K562 (cell line): ENCODE results near the gene PDE6C. TPM values are rescaled to one million over a fixed set of nuclear protein-coding genes. Genes with fewer than 3 reads are reported as not detected.

Experiments
- ATAC-seq: fragments of 200-7000 bp; cut with Tn5 transposase; 3 replicates; pipeline ENCODE4 v1.9.1; 2020; ENCODE audit warnings: moderate library complexity
- BruUV-seq: library from RNA; stranded (reverse); fragments of 400-500 nt; replicated peaks from 2 replicates; lab custom pipeline; 2021; lab: Mats Ljungman, UMichigan
- CTCF ChIA-PET: fragments of 300-600 bp; formaldehyde crosslinking; extraction: SDS; loops from one replicate; lab custom pipeline; 2021; ENCODE audit warnings: low intra/inter-chr PET ratio; lab: Yijun Ruan, JAX
- POLR2A ChIA-PET: fragments of 300-600, 350-650 bp; sonication (Branson Sonifier 250); formaldehyde crosslinking; extraction: SDS; loops from one replicate; lab custom pipeline; 2021; ENCODE audit warnings: antibody characterized with exemption, inconsistent platforms; lab: Yijun Ruan, JAX
- DNase-seq, 4 experiments: peaks; one replicate each; pipeline versions ENCODE4 v3.0.0 to v3.0.0-alpha.2; 2011 to 2018; ENCODE audit warnings: low spot score in 3 of 4, mixed read lengths in 3 of 4; ENCODE audit errors: extremely low read depth in 1 of 4
- FAIRE-seq: peaks from 2 replicates; lab custom pipeline; 2011; peaks lifted over from hg19 to GRCh38; lab: Jason Lieb, UNC
- H2AFZ ChIP-seq: 2 replicates; pipeline ENCODE4 v1.6.0; 2011; ENCODE audit warnings: low read depth, low read length, control low read depth, inconsistent platforms
- H3K27ac ChIP-seq: fragments of 200-600 bp; 3 replicates; pipeline ENCODE4 v1.8.0; 2011; ENCODE audit warnings: low read depth, mild to moderate bottlenecking, control low read depth, inconsistent platforms, low read length, moderate library complexity, mixed read lengths; ENCODE audit errors: extremely low read depth
- H3K27me3 ChIP-seq, 2 experiments: fragments of 300-600 bp in 1 of 2; 2 replicates in 1 of 2; 3 replicates in 1 of 2; pipeline versions ENCODE4 v1.6.0 to v1.8.0; 2011; ENCODE audit warnings: inconsistent platforms in 2 of 2, low read length in 2 of 2, mild to moderate bottlenecking in 1 of 2, mixed read lengths in 1 of 2, moderate library complexity in 1 of 2; ENCODE audit not compliant: control insufficient read depth in 2 of 2, insufficient read depth in 2 of 2
- H3K36me3 ChIP-seq: fragments of 300-600 bp; 3 replicates; pipeline ENCODE4 v1.8.0; 2011; ENCODE audit warnings: mild to moderate bottlenecking, low read length, inconsistent platforms; ENCODE audit not compliant: control insufficient read depth, insufficient read depth
- H3K4me1 ChIP-seq, 2 experiments: fragments of 200-600 bp in 1 of 2; replicated peaks in 1 of 2; 2 replicates in 1 of 2; 3 replicates in 1 of 2; pipeline versions ENCODE4 v1.5.1 to v1.8.0; 2011; ENCODE audit warnings: inconsistent platforms in 2 of 2, low read length in 2 of 2, mild to moderate bottlenecking in 1 of 2, mixed read lengths in 1 of 2, moderate library complexity in 1 of 2; ENCODE audit not compliant: control insufficient read depth in 2 of 2, insufficient read depth in 2 of 2
- H3K4me2 ChIP-seq: 2 replicates; pipeline ENCODE4 v1.6.1; 2011; ENCODE audit warnings: low read length, control low read depth, inconsistent platforms, mixed read lengths; ENCODE audit not compliant: insufficient read depth
- H3K4me3 ChIP-seq: fragments of 200-600 bp; sonication (generic), shearing (Covaris generic); 2 replicates; pipeline ENCODE4 v1.5.1; 2016; ENCODE audit warnings: control low read depth, inconsistent platforms
- H3K79me2 ChIP-seq: fragments of 200-600 bp; 3 replicates; pipeline ENCODE4 v1.8.0; 2011; ENCODE audit warnings: low read length, inconsistent platforms; ENCODE audit not compliant: control insufficient read depth, insufficient read depth
- H3K9ac ChIP-seq, 2 experiments: 2 replicates each; pipeline versions ENCODE4 v1.6.0 to v1.6.1; 2011; ENCODE audit warnings: low read depth in 2 of 2, low read length in 2 of 2, control low read depth in 1 of 2, inconsistent platforms in 1 of 2, mild to moderate bottlenecking in 1 of 2, mixed read lengths in 1 of 2; ENCODE audit not compliant: insufficient read depth in 1 of 2
- H3K9me1 ChIP-seq: one replicate; pipeline ENCODE4 v1.6.0; 2011; ENCODE audit warnings: inconsistent platforms, mild to moderate bottlenecking, low read length, moderate library complexity; ENCODE audit not compliant: control insufficient read depth, insufficient read depth
- H3K9me3 ChIP-seq: replicated peaks from 2 replicates; pipeline ENCODE4 v1.5.1; 2011; ENCODE audit warnings: low read depth, low read length, inconsistent platforms; ENCODE audit not compliant: control insufficient read depth, insufficient read depth
- H4K20me1 ChIP-seq: replicated peaks from 2 replicates; pipeline ENCODE4 v1.6.1; 2011; ENCODE audit warnings: low read length, inconsistent platforms, mixed read lengths; ENCODE audit not compliant: control insufficient read depth, insufficient read depth
- ATF2 ChIP-seq: sonication (generic); formaldehyde crosslinking; IDR thresholded peaks from 2 replicates; pipeline ENCODE4 v1.8.1; 2022; ENCODE audit warnings: missing genetic modification reagents
- CCNT2 ChIP-seq: IDR thresholded peaks from 2 replicates; pipeline ENCODE4 v1.6.1; 2011; ENCODE audit warnings: borderline replicate concordance, low read depth, mild to moderate bottlenecking, moderate library complexity, mixed read lengths, low read length; ENCODE audit not compliant: insufficient read length; ENCODE audit errors: extremely low read depth
- HDGF ChIP-seq: fragments of 450-650 bp; IDR thresholded peaks from 2 replicates; pipeline ENCODE4 v1.6.1; 2016
- HMG20A ChIP-seq: fragments of 450-650 bp; formaldehyde crosslinking; conservative IDR thresholded peaks from 2 replicates; pipeline ENCODE4 v1.4.0; 2020; ENCODE audit warnings: mild to moderate bottlenecking, mixed read lengths
- MLLT1 ChIP-seq, 2 experiments: fragments of 450-650 bp; IDR thresholded peaks; 2 replicates each; pipeline ENCODE4 v1.6.1; 2016
- NUFIP1 ChIP-seq: fragments of 450-650 bp; IDR thresholded peaks from 2 replicates; pipeline ENCODE4 v1.6.1; 2018; ENCODE audit not compliant: partially characterized antibody
- PHF8 ChIP-seq: fragments of 200-600 bp; sonication (generic); IDR thresholded peaks from 2 replicates; pipeline ENCODE4 v1.6.1; 2012; ENCODE audit warnings: mixed run types, mild to moderate bottlenecking, inconsistent platforms, low read length, moderate library complexity, borderline replicate concordance
- TRIM25 ChIP-seq: fragments of 450-650 bp; IDR thresholded peaks from 2 replicates; pipeline ENCODE4 v1.7.0; 2016; ENCODE audit warnings: borderline replicate concordance
- WHSC1 ChIP-seq: IDR thresholded peaks from one replicate; pipeline ENCODE4 v1.6.1; 2012; ENCODE audit warnings: low read length, control low read depth, inconsistent platforms
- ZBTB2 ChIP-seq: fragments of 450-650 bp; IDR thresholded peaks from 2 replicates; pipeline ENCODE4 v1.6.1; 2016; ENCODE audit warnings: antibody characterized with exemption
- ZNF12 ChIP-seq: sonication (generic); formaldehyde crosslinking; IDR thresholded peaks from 2 replicates; pipeline ENCODE4 v1.4.0; 2020; ENCODE audit warnings: mild to moderate bottlenecking, missing genetic modification reagents
- ZNF699 ChIP-seq: fragments of 250-450 bp; sonication (Bioruptor Pico); IDR thresholded peaks from 2 replicates; pipeline ENCODE4 v1.8.0; 2021; ENCODE audit warnings: mild to moderate bottlenecking, moderate library complexity; ENCODE audit not compliant: insufficient replicate concordance
- ZNF764 ChIP-seq: fragments of 250-450 bp; sonication (Bioruptor Pico); IDR thresholded peaks from 2 replicates; pipeline ENCODE4 v1.4.0; 2020; ENCODE audit warnings: low read depth, mild to moderate bottlenecking, moderate library complexity
- WGBS: fragments of 100-300 bp; shearing (Covaris generic); methylation state at CpG from one replicate; pipeline ENCODE4 v1.1.6; 2016; ENCODE audit warnings: low coverage, mixed read lengths; ENCODE audit not compliant: insufficient coverage; ENCODE audit errors: missing lambda C conversion rate; 5-methylcytosine and 5-hydroxymethylcytosine counted together
- in situ Hi-C: fragments of 300-500 bp; cut with MboI; formaldehyde crosslinking; loops from 4 replicates; pipeline ENCODE4 v1.15.0; 2018; ENCODE audit warnings: inconsistent platforms, mixed read lengths
- intact Hi-C: fragments of 100-400 bp; cut with micrococcal nuclease; formaldehyde crosslinking; loops from 2 replicates; pipeline ENCODE4 v1.14.2; 2022
- polyA plus RNA-seq, 8 experiments: library from polyadenylated mRNA; depleted of rRNA in 4 of 8; stranded (reverse) in 5 of 8; unstranded in 3 of 8; fragments of >200 nt; fragmentation: Nextera tagmentation in 2 of 8; fragmentation: Illumina TruSeq in 1 of 8; extraction: Ambion mirVana in 2 of 8; extraction: Trizol in 1 of 8; gene quantifications; 2 replicates each; pipeline versions ENCODE4 v1.2.1 to v1.2.3, GENCODE V29; 2011 to 2014; ENCODE audit warnings: inconsistent platforms in 1 of 8, missing spikeins in 1 of 8
- total RNA-seq, 7 experiments: library from RNA; depleted of rRNA in 6 of 7; stranded (reverse); fragments of >200 nt in 6 of 7; fragmentation: Illumina TruSeq in 2 of 7; extraction: Trizol in 2 of 7; gene quantifications; 2 replicates each; pipeline versions ENCODE4 v1.2.1 to v1.2.3, GENCODE V29; 2011 to 2021; ENCODE audit warnings: low replicate concordance in 1 of 7
- TF ChIP-seq, protein P1 (sequence below): fragments of 250-450 bp; sonication (Bioruptor Pico); IDR thresholded peaks from 2 replicates; pipeline ENCODE4 v1.5.0; 2020; ENCODE audit warnings: mild to moderate bottlenecking, borderline replicate concordance

The PDE6C gene
- total and polyA plus RNA-seq, 9 of the 15 experiments (the other 6 are each of a cell fraction or from before 2014, with no cell fraction given), result not detected

DNA sequence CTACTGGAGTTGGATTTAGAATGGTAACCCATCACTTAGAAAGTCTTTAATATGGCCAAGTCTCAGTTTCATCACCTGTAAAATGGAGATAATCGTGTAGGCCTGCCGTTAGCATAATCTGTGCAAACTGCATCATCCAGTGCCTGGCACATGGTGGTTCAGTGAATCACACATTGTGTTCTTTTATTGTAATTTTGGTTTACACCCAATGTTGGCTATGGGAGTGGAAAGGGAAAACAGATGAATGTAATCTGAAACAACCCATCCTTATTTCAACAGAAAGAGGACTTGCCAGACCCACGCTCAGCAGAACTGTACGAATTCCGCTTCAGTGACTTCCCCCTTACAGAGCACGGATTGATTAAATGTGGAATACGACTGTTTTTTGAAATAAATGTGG lies 27.5 kb downstream of the PDE6C start (continued):
- TF ChIP-seq TRIM25, result no peak
- no peak for TF ChIP-seq ATF2 (CRISPR knock-in tag)
- TF ChIP-seq WHSC1, result no peak
- TF ChIP-seq ZNF699 (CRISPR knock-in tag), result no peak
- TF ChIP-seq ZBTB2, result no peak
- no peak for TF ChIP-seq NUFIP1

DNA sequence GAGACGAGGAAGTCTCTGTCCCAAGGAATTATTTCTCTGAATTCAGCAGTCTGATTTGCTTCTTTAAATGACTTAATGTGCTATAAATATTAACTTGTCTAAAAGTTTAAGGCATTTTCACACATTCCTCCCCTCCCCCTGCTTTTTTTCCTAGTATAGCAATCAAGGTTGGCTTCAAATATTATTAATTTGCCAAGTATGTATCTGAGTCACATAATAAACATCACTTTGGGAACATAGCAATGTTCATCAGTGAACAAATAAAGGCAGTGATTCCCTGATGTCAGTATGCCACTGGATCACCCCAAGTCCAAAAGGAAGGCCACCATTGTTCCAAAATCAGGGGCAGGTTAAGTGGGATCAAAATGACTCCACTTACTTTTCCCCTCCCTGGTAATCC lies 40.5 kb downstream of the PDE6C start:
- CTCF ChIA-PET, result no interaction called here
- no peak for ATAC-seq
- no peaks in the 10 kb centered on the region for H3K79me2 ChIP-seq
- no peaks in the 10 kb centered on the region for H3K9me3 ChIP-seq
- in situ Hi-C loops, result no loop called here
- FAIRE-seq, result no peak
- no peaks in the 10 kb centered on the region for H3K36me3 ChIP-seq
- H2AFZ ChIP-seq, result no peak overlapping the region
- H3K9ac ChIP-seq, result no peak overlapping the region
- WGBS, result 0% methylated on average over 1 of the region's 1 CpG
- H3K9me1 ChIP-seq, result no peaks in the 10 kb centered on the region
- H4K20me1 ChIP-seq, result no peaks in the 10 kb centered on the region
- H3K27me3 ChIP-seq, result no peaks in the 10 kb centered on the region; a peak in 1 of 5 replicates
- no peaks in the 10 kb centered on the region for H3K4me1 ChIP-seq
- no peak for DNase-seq
- H3K4me2 ChIP-seq, result no peak overlapping the region
- intact Hi-C loops, result no loop called here
- no peak overlapping the region for H3K4me3 ChIP-seq
- BruUV-seq, result no TSS peak
- POLR2A ChIA-PET, result no interaction called here
- H3K27ac ChIP-seq, result no peak overlapping the region
- TF ChIP-seq ZNF764 (CRISPR knock-in tag), result no peak
- TF ChIP-seq CCNT2, result no peak
- no peak for TF ChIP-seq HDGF
- TF ChIP-seq, protein P1, sequence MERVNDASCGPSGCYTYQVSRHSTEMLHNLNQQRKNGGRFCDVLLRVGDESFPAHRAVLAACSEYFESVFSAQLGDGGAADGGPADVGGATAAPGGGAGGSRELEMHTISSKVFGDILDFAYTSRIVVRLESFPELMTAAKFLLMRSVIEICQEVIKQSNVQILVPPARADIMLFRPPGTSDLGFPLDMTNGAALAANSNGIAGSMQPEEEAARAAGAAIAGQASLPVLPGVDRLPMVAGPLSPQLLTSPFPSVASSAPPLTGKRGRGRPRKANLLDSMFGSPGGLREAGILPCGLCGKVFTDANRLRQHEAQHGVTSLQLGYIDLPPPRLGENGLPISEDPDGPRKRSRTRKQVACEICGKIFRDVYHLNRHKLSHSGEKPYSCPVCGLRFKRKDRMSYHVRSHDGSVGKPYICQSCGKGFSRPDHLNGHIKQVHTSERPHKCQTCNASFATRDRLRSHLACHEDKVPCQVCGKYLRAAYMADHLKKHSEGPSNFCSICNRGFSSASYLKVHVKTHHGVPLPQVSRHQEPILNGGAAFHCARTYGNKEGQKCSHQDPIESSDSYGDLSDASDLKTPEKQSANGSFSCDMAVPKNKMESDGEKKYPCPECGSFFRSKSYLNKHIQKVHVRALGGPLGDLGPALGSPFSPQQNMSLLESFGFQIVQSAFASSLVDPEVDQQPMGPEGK, result no peak
- TF ChIP-seq MLLT1 (IDR thresholded peaks at IDR 0.05), result no peak
- no peak for TF ChIP-seq PHF8
- TF ChIP-seq HMG20A (CRISPR knock-in tag), result no peak
- no peak for TF ChIP-seq ZNF12 (CRISPR knock-in tag)
